Activated T-helper 2 cell treated with anti-CD3 and anti-CD28 coated beads, Interferon-gamma antibody, Interleukin-2, Interleukin-4, amounts not matched to agents 10 μg/mL and 5 μg/mL and 100 μg/mL, durations not matched to agents 14 hours and 24 hours and 36 hours (primary cell): ENCODE results near the gene VPS16. TPM values are rescaled to one million over a fixed set of nuclear protein-coding genes. Genes with fewer than 3 reads are reported as not detected.
"Not testable (repeated sequence)": the region's sequence is repeated elsewhere in the genome, so short reads cannot be mapped to it uniquely, and the experiment has no call there.

Experiments used
- DNase-seq: peaks from one replicate; pipeline ENCODE4 v3.0.0; 2021; ENCODE audit warnings: low spot score
- H3K27ac Mint-ChIP-seq: one replicate; pipeline ENCODE4 v1.8.0; 2021; ENCODE audit warnings: mixed read lengths
- H3K27me3 Mint-ChIP-seq: one replicate; pipeline ENCODE4 v1.8.0; 2021; ENCODE audit warnings: low read depth, mixed read lengths
- H3K36me3 Mint-ChIP-seq: one replicate; pipeline ENCODE4 v1.8.0; 2021; ENCODE audit warnings: low read depth, mixed read lengths
- H3K4me1 Mint-ChIP-seq: one replicate; pipeline ENCODE4 v1.8.0; 2021; ENCODE audit warnings: low read depth, mixed read lengths
- H3K4me3 Mint-ChIP-seq: one replicate; pipeline ENCODE4 v1.8.0; 2021; ENCODE audit warnings: low read depth, mild to moderate bottlenecking, moderate library complexity, mixed read lengths
- H3K9me3 Mint-ChIP-seq: one replicate; pipeline ENCODE4 v1.8.0; 2021; ENCODE audit warnings: mixed read lengths
- intact Hi-C: fragments of 100-400 bp; cut with micrococcal nuclease; formaldehyde crosslinking; loops from one replicate; pipeline ENCODE4 v1.15.1; 2023
- total RNA-seq: library from RNA; stranded (reverse); gene quantifications from 2 replicates; pipeline ENCODE4 v1.2.3, GENCODE V29; 2022

The VPS16 gene
- total RNA-seq, 1 donor from 2014 or later = 50.1 TPM

- Mint-ChIP-seq H3K27me3 (peaks cover 33% of the 10 kb centered on the region), H3K4me1 (peaks cover 14% of the 10 kb centered on the region)
- DNase-seq, H3K4me3 Mint-ChIP-seq, H3K9me3 Mint-ChIP-seq, H3K27ac Mint-ChIP-seq, intact Hi-C loops, H3K36me3 Mint-ChIP-seq: not testable (repeated sequence)
Measured at GRCh38 chr20:2831206-2831605, 9.3 kb upstream of the VPS16 start.

- intact Hi-C loops = no loop called here
Measured at GRCh38 chr20:2833761-2834160, 6.8 kb upstream of the VPS16 start.

GRCh38 chr20:2834401-2835110 is 6.0 kb upstream of the VPS16 start:
- intact Hi-C loops = no loop called here
- Mint-ChIP-seq H3K9me3 (peaks cover 3% of the 10 kb centered on the region), H3K27ac (no peak overlapping the region), H3K4me1 (peaks cover 9% of the 10 kb centered on the region), H3K4me3 (no peak overlapping the region), H3K36me3 (peaks cover 14% of the 10 kb centered on the region), H3K27me3 (peaks cover 4% of the 10 kb centered on the region)
- no peak for DNase-seq

More at GRCh38 chr20:2833761-2834160, 6.8 kb upstream of the VPS16 start:
- H3K4me1 Mint-ChIP-seq = peaks cover 3% of the 10 kb centered on the region
- H3K9me3 Mint-ChIP-seq = no peaks in the 10 kb centered on the region
- peaks cover 10% of the 10 kb centered on the region for H3K27me3 Mint-ChIP-seq
- no peak overlapping the region for H3K27ac Mint-ChIP-seq
- DNase-seq = no peak
- H3K36me3 Mint-ChIP-seq = peaks cover 11% of the 10 kb centered on the region
- no peak overlapping the region for H3K4me3 Mint-ChIP-seq

- peaks cover 15% of the 10 kb centered on the region for H3K36me3 Mint-ChIP-seq
- no peak overlapping the region for H3K27ac Mint-ChIP-seq
- intact Hi-C loops = no loop called here
- peaks cover 3% of the 10 kb centered on the region for H3K9me3 Mint-ChIP-seq
- no peak for DNase-seq
- H3K27me3 Mint-ChIP-seq = no peaks in the 10 kb centered on the region
- H3K4me1 Mint-ChIP-seq = peaks cover 9% of the 10 kb centered on the region
- no peak overlapping the region for H3K4me3 Mint-ChIP-seq
Measured at GRCh38 chr20:2835331-2835796, 5.2 kb upstream of the VPS16 start.

GRCh38 chr20:2836035-2836434 is 4.5 kb upstream of the VPS16 start:
- H3K4me3 Mint-ChIP-seq = no peak overlapping the region
- H3K36me3 Mint-ChIP-seq = peaks cover 15% of the 10 kb centered on the region
- intact Hi-C loops = no loop called here
- no peaks in the 10 kb centered on the region for H3K27me3 Mint-ChIP-seq
- no peak overlapping the region for H3K27ac Mint-ChIP-seq
- no peak for DNase-seq
- peaks cover 3% of the 10 kb centered on the region for H3K9me3 Mint-ChIP-seq
- H3K4me1 Mint-ChIP-seq = peaks cover 9% of the 10 kb centered on the region

DNA sequence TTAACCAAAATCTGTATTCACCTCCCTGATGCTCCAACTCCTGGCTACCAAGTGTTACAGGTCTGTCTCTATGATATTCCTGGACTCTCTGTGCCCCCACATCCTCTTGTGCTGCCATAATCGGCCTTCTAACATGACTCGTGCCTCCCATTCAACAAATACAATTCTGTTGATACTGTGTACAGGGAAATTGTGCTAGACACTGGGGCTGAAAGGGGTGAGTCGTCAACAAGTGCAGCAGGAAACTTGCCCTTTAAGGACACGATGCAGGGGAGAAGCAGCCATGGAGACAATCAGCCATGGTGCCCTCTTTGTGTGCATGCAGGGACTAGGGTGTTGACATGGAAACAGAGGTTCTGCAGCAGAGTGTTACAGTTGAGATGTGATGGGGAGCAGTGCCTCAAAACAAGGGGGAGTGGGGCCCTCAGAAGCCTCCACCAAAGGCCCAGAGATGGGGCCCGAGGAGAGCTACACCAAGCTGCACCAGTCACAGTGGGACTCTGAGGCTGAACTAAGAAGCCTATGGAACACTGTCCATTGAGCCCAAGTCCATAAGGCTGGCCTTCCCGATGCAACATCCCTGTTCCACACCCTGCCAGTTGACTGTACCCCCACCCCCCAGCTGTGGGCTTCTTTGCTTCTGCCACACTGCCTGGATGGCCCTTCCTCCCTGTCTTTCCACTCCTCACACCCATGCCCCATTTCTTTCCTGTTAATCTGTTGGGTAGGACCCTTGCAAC is 3.2 kb upstream of the VPS16 start:
- H3K27me3 Mint-ChIP-seq = no peaks in the 10 kb centered on the region
- no peak overlapping the region for H3K27ac Mint-ChIP-seq
- H3K9me3 Mint-ChIP-seq = peaks cover 3% of the 10 kb centered on the region
- H3K4me1 Mint-ChIP-seq = peaks cover 10% of the 10 kb centered on the region
- no peak overlapping the region for H3K4me3 Mint-ChIP-seq
- DNase-seq = no peak
- intact Hi-C loops = no loop called here
- H3K36me3 Mint-ChIP-seq = peaks cover 15% of the 10 kb centered on the region

GRCh38 chr20:2838170-2838797 is 2.3 kb upstream of the VPS16 start:
- DNase-seq = no peak
- Mint-ChIP-seq H3K9me3 (peaks cover 3% of the 10 kb centered on the region), H3K27ac (no peak overlapping the region), H3K36me3 (peaks cover 15% of the 10 kb centered on the region), H3K4me3 (peak overlapping the region; percentile 55), H3K4me1 (peaks cover 10% of the 10 kb centered on the region), H3K27me3 (no peaks in the 10 kb centered on the region)
- intact Hi-C loops = no loop called here

DNA sequence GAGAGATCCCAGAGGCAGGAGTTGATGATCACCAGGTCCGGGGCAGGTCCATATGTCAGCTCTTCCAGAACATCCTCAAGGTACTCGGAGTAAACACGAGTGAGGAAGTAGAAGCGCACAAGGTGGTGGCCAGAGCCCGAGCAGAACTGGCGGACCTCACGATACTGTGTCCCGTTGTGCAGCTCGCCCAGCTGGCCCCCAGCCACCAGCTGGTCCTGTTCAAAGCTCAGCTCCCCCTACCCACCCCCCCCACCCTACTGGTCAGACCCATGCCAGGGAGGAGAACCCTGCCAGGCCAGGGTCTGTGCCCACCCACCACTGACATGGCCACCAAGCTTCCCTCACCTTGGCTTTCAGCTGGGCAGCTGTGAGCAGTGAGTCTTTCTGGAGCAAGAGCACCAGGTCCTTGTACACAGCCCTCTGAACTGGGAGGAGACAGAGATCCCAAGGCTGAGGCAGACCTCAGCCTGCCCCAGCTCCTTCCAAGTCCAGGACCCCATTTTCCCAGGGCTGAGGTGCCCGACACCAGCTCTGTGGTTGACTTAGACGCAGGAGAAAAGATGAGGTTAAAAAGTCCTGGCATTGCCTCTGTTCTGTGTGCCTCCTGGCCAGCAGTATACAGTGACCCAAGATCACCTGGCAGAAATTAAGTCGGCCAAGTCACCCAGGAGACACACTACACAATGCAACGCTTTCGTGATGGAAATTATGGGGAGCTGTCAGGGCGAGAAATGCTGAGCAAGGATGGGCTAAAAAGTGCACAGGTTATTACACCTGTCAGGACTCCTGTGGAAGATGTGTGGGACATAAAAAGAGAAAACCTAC is 1.5 kb upstream of the VPS16 start:
- Mint-ChIP-seq H3K4me1 (peaks cover 13% of the 10 kb centered on the region), H3K27me3 (no peaks in the 10 kb centered on the region), H3K9me3 (peaks cover 3% of the 10 kb centered on the region), H3K4me3 (peak overlapping the region; percentile 84), H3K36me3 (peaks cover 18% of the 10 kb centered on the region), H3K27ac (peak overlapping the region; percentile 89)
- DNase-seq = no peak
- intact Hi-C loops = no loop called here

DNA sequence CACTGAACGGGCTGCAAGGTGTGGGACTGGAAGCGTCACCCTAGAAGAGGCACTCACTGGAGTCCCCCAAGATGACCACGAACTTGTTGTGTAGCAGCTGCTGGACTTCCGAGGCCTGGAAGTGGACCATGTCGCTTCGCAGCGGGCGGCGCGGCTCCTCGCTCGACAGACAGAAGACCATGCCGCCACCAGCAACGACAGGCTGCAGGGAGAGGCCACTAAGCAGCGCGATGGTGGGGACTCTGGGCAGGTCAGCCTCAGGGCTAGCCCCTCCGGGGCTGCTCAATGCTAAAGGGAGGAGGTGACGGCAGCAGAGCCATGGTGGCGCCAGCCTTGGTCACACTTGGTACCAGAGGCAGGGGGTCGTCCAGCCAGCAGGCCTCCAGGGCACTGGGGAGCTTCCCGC is 810 bp upstream of the VPS16 start:
- Mint-ChIP-seq H3K27ac (peak overlapping the region; percentile 89), H3K4me1 (peaks cover 15% of the 10 kb centered on the region), H3K36me3 (peaks cover 20% of the 10 kb centered on the region), H3K4me3 (peak overlapping the region; percentile 84), H3K27me3 (no peaks in the 10 kb centered on the region), H3K9me3 (peaks cover 3% of the 10 kb centered on the region)
- DNase-seq = no peak
- intact Hi-C loops = loop anchor here (1.0 kb wide), 1 partner anchor 34 kb away; the partner anchor contains the start of gene PTPRA

- Mint-ChIP-seq H3K27ac (peak overlapping the region; percentile 62), H3K36me3 (peaks cover 22% of the 10 kb centered on the region), H3K27me3 (no peaks in the 10 kb centered on the region), H3K9me3 (peaks cover 3% of the 10 kb centered on the region), H3K4me3 (peak overlapping the region; percentile 87), H3K4me1 (peaks cover 23% of the 10 kb centered on the region)
- DNase-seq = no peak
- intact Hi-C loops = loop anchor here (1.0 kb wide), 1 partner anchor 32 kb away; the partner anchor contains the start of gene PTPRA
Measured at GRCh38 chr20:2840967-2841531, 504 bp downstream of the VPS16 start.

GRCh38 chr20:2845607-2846006 is 5.1 kb downstream of the VPS16 start:
- Mint-ChIP-seq H3K4me3 (no peak overlapping the region), H3K9me3 (no peaks in the 10 kb centered on the region), H3K27ac (no peak overlapping the region), H3K36me3 (peaks cover 7% of the 10 kb centered on the region), H3K4me1 (peaks cover 19% of the 10 kb centered on the region), H3K27me3 (no peaks in the 10 kb centered on the region)
- DNase-seq = no peak
- intact Hi-C loops = no loop called here

- no peaks in the 10 kb centered on the region for H3K27me3 Mint-ChIP-seq
Measured at GRCh38 chr20:2846698-2847097, 6.2 kb downstream of the VPS16 start.

More at GRCh38 chr20:2846698-2847097, 6.2 kb downstream of the VPS16 start:
- peaks cover 7% of the 10 kb centered on the region for H3K36me3 Mint-ChIP-seq
- peaks cover 16% of the 10 kb centered on the region for H3K4me1 Mint-ChIP-seq
- no peak for DNase-seq
- no peak overlapping the region for H3K4me3 Mint-ChIP-seq
- intact Hi-C loops = no loop called here
- no peak overlapping the region for H3K27ac Mint-ChIP-seq
- no peaks in the 10 kb centered on the region for H3K9me3 Mint-ChIP-seq
